Body of pancreas (tissue), 4 donors: ENCODE data around the gene ZNG1F. TPM values are rescaled to one million over a fixed set of nuclear protein-coding genes. Genes with fewer than 3 reads are reported as not detected.
"Not testable (repeated sequence)": the region's sequence is repeated elsewhere in the genome, so short reads cannot be mapped to it uniquely, and the experiment has no call there.

Source experiments
- ATAC-seq: fragments of 150-250 bp; one replicate; pipeline ENCODE4 v1.9.1; 2016
- DNase-seq, 4 donors: peaks; one replicate each; pipeline ENCODE4 v3.0.0-alpha.2; 2019
- H3K27ac ChIP-seq, 4 donors: fragments of 200-600 bp; sonication (generic); 1 replicate in 3 of 4; 2 replicates in 1 of 4; pipeline versions ENCODE4 v1.5.1 to v1.6.1; 2016 to 2019; ENCODE audit warnings: mild to moderate bottlenecking in 1 of 4, mixed read lengths in 1 of 4, moderate library complexity in 1 of 4
- H3K27me3 ChIP-seq, 2 donors: fragments of 200-600 bp; sonication (generic); one replicate each; pipeline ENCODE4 v1.6.0; 2016; ENCODE audit warnings: mild to moderate bottlenecking in 1 of 2
- H3K36me3 ChIP-seq, 2 donors: fragments of 200-600 bp; sonication (generic); replicated peaks in 1 of 2; 2 replicates each; pipeline ENCODE4 v1.5.1; 2016; ENCODE audit warnings: low read depth in 2 of 2; ENCODE audit not compliant: insufficient read depth in 1 of 2
- H3K4me1 ChIP-seq: fragments of 200-600 bp; sonication (generic); one replicate; pipeline ENCODE4 v1.6.0; 2016
- H3K4me3 ChIP-seq, 2 donors: fragments of 200-600 bp; sonication (generic); 1 replicate in 1 of 2; 2 replicates in 1 of 2; pipeline ENCODE4 v1.5.1; 2016 to 2019
- H3K9me3 ChIP-seq, 3 donors: fragments of 200-600 bp; sonication (generic); 1 replicate in 2 of 3; 2 replicates in 1 of 3; pipeline ENCODE4 v1.5.1; 2016
- WGBS, 2 donors: methylation state at CpG; one replicate each; pipeline ENCODE4 v1.1.5; 2017; 5-methylcytosine and 5-hydroxymethylcytosine counted together
- intact Hi-C: fragments of 100-400 bp; cut with DNase I; formaldehyde crosslinking; loops from one replicate; pipeline ENCODE4 v1.15.1; 2023
- microRNA-seq, 2 donors: library from miRNA; unstranded; fragments of <30 nt; microRNA quantifications; one replicate each; pipeline ENCODE4, GENCODE V29; 2016; ENCODE audit warnings: borderline number of aligned reads in 2 of 2, borderline replicate concordance in 2 of 2
- small RNA-seq: library from RNA; depleted of rRNA; stranded (forward); fragments of <200 nt; gene quantifications from one replicate; pipeline ENCODE3, GENCODE V24; 2016
- total RNA-seq, 2 donors: library from RNA; depleted of rRNA; stranded (reverse); fragments of >200 nt; gene quantifications; one replicate each; pipeline ENCODE4 v1.1.0, GENCODE V29; 2016
- TF ChIP-seq, protein P1 (sequence below), 7 experiments: fragments of 450-650 bp in 4 of 7; fragments of 200-600 bp in 3 of 7; sonication (generic) in 3 of 7; IDR thresholded peaks; one replicate each; pipeline ENCODE4 v1.5.1; 2016 to 2019; ENCODE audit warnings: antibody characterized with exemption in 7 of 7

The ZNG1F gene
- total RNA-seq, 2 donors from 2014 or later, result 9.3 to 19.8 TPM

DNA sequence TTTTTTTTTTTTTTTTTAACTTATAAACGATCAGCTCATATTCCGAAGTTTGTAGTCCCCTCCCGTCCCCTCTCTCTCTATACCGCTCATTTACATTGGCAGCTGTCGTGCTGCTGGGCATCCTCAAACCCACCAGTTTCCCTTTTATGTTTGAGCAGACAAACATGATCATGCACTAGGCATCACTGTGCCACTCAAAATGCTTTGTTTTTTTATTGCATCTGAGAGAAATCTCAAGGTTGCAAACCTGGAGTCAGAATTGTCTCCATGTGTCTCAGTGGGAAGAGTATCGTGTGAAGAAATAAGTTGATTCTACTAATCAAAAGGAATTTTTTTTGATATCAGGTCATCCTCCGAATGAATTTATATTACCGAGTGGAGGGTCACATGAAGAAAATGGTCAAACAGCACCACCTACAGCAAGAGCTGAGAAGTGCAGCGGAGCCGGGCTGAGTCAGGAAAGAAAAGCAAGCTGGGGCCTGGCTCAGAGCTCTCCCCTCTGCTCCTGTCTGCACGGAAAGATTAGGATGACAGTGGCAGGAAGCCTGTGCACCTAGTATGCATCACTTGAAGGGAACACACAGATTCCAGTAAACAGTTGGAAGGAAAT, 100.6 kb downstream of the ZNG1F start:
- H3K4me3 ChIP-seq, DNase-seq, H3K36me3 ChIP-seq, H3K27me3 ChIP-seq, intact Hi-C loops, H3K9me3 ChIP-seq, H3K4me1 ChIP-seq, H3K27ac ChIP-seq: not testable (repeated sequence)
- ATAC-seq, result peak; percentile 84
- WGBS, 2 donors, result 9 to 10% methylated on average over 9 of the region's 11 CpGs
- TF ChIP-seq, protein P1, sequence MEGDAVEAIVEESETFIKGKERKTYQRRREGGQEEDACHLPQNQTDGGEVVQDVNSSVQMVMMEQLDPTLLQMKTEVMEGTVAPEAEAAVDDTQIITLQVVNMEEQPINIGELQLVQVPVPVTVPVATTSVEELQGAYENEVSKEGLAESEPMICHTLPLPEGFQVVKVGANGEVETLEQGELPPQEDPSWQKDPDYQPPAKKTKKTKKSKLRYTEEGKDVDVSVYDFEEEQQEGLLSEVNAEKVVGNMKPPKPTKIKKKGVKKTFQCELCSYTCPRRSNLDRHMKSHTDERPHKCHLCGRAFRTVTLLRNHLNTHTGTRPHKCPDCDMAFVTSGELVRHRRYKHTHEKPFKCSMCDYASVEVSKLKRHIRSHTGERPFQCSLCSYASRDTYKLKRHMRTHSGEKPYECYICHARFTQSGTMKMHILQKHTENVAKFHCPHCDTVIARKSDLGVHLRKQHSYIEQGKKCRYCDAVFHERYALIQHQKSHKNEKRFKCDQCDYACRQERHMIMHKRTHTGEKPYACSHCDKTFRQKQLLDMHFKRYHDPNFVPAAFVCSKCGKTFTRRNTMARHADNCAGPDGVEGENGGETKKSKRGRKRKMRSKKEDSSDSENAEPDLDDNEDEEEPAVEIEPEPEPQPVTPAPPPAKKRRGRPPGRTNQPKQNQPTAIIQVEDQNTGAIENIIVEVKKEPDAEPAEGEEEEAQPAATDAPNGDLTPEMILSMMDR (IDR thresholded peaks at IDR 0.05), result peak in 3 of 7 experiments; percentile 25 to 50 (median 29)

DNA sequence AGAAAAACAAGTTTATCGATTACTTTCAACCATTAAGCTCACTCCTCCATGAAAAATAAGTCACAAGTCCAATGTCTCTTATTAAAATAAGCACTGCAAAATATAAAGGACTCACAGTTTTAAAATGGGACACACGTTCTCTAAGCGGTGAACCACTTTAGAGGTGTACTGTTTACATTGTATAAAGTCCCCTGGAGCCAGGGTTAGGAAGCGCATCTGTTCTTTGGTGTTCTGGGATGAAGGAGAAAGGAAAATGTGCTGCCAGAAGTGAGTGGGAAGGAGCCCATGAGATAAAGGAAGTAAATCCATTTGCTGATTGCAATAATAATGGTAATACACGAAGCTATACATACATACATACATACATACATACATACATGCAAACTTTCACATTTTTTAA, 101.2 kb downstream of the ZNG1F start:
- H3K36me3 ChIP-seq, H3K27ac ChIP-seq, DNase-seq, H3K9me3 ChIP-seq, H3K27me3 ChIP-seq, ATAC-seq, intact Hi-C loops, H3K4me1 ChIP-seq, H3K4me3 ChIP-seq: not testable (repeated sequence)
- WGBS, 2 donors, result 43 to 50% methylated on average over 5 of the region's 5 CpGs

DNA sequence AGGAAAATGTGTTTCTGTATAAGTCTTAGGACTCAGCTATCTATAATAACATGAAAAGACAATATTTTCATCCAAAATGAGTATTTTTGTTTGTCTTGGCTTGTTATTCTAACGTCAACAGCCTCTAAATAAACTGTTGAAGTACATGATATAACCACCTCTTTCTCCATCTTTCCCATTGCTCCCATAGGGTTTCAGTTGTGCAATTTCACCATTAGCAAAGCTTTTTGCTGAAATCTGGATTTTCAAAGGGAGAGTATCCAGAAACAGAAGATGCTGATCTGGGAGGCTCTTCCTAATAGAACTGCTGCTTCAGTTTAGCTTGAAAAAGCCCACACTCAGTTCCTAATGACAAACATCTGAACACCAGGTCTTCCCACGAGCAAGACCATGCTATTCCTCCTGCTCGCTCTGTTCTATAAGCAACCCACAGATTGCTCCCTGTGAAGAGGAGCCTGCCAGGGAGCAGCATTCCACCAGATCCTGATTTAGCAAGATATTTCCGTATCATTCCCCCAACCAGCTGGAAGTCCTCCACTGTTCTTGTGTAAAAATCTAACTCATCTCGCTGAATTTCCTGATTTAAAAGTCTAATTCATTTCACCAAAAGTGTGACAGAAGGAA, 101.8 kb downstream of the ZNG1F start:
- H3K4me1 ChIP-seq, H3K9me3 ChIP-seq, H3K27ac ChIP-seq, H3K4me3 ChIP-seq, H3K27me3 ChIP-seq, intact Hi-C loops, ATAC-seq, H3K36me3 ChIP-seq: not testable (repeated sequence)
- 38 to 52% methylated on average over 5 of the region's 5 CpGs for WGBS, 2 donors
- peak in 2 of 4 donors; percentile 9 to 16 for DNase-seq

DNA sequence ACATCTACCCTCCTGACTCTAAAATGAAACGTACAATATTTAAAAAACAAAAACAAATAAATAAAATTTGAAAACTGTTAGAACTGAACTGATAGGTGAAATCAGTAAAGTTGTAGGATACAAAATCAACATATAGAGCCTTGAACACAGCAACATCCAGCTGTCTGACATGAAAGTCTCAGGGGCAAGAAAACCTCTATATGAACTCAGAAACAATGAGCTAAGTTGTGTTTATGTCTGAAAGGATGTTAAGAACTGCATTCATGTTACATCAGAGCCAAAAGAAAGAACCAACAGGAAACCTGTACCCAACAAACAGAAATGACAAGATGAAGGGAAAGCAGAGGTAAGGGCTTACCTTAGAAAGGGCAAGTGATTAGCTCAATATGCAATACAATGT, 102.4 kb downstream of the ZNG1F start:
- intact Hi-C loops, ATAC-seq, DNase-seq, H3K9me3 ChIP-seq, H3K27ac ChIP-seq, H3K36me3 ChIP-seq, H3K4me3 ChIP-seq, H3K27me3 ChIP-seq, H3K4me1 ChIP-seq: not testable (repeated sequence)
- 9 to 55% methylated on average over 1 of the region's 1 CpG for WGBS, 2 donors

DNA sequence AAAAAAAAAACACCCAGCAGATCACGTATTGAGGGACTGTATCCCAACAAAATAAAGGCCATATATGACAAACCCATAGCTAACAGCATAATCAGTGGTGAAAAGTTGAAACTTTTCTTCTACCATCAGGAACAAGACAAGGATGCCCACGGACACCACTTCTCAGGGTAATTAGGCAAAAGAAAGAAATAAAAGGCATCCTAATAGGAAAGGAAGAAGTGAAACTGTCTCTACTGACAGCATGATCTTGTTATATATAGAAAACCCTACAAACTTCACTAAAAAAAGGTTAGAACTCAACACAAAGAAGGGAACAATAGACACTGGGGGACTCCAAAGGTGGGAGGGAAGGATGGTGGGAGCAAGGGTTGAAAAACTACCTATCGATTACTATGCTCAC, 102.9 kb downstream of the ZNG1F start:
- H3K27ac ChIP-seq, ATAC-seq, H3K36me3 ChIP-seq, intact Hi-C loops, H3K4me1 ChIP-seq, H3K4me3 ChIP-seq, H3K9me3 ChIP-seq, H3K27me3 ChIP-seq, DNase-seq: not testable (repeated sequence)
- WGBS, 2 donors, result 43 to 44% methylated on average over 3 of the region's 3 CpGs

DNA sequence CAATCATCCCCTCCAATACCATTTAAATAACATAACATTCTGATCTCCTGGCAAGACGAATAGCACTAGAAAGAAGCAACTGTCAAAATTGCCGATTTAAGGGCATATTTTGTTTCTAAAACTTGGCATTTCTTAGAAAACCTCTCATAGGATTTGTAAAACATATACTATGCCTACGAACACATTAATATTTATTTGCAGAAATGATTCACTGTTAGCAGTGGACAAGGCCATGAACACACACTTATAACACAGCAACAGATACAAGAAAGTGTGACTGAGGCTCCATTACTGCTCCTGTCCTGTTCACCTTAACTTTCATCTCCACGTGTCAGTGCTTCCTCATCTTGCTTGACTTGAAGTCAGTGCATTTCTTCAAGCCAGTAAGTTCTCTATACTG, 106.8 kb downstream of the ZNG1F start:
- 41 to 44% methylated on average over 4 of the region's 4 CpGs for WGBS, 2 donors
- ATAC-seq, H3K36me3 ChIP-seq, H3K4me3 ChIP-seq, H3K4me1 ChIP-seq, intact Hi-C loops, H3K27ac ChIP-seq, H3K9me3 ChIP-seq, DNase-seq, H3K27me3 ChIP-seq: not testable (repeated sequence)

Small RNA genes within 50 kb of the gene (microRNA-seq; reads per million reads assigned to microRNA genes)
- 0 reads per million in 2 donors for gene MIR4477A

Small RNA genes within 50 kb of the gene (small RNA-seq; reads per million reads assigned to genes)
- gene MIR4477A (not detected), gene RNA5SP530 (not detected)

Other genes with a start within 250 kb of the ZNG1F start
- not detected for gene FOXD4L6, start 60.6 kb downstream of the ZNG1F start, total RNA-seq